NCI-H524 treated with DMSO at 0.1 percent for 48 hours (cell line): ENCODE data around the gene RYR2.
A peak's percentile ranks its signal among the peaks of the same experiment; 100 is the strongest.

Source experiments
- DNase-seq: peaks from one replicate; lab custom pipeline; 2025; lab: John Stamatoyannopoulos, UW

The RYR2 gene

GRCh38 chr1:237032029-237032428, 10.0 kb upstream of the RYR2 start:
- no peak for DNase-seq

DNA sequence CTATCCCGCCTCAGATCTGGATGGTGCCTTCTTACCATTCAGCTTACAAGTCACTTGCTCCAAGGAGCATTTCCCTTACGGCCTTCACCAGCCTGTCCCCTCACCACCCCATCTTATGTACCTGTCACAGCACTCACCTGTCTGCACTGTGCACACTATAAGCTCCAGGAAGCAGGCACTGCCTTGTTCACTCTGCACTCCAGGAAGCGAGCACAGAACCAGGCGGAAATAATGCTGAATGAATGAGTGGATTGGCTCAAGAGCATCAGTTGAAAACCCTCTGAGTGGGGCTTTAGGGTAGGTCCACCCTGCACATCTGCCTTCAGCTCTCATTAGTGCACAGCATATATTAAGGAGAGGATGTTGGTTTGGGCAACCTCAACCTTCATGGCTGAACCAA, 8.9 kb upstream of the RYR2 start:
- DNase-seq, result no peak

DNA sequence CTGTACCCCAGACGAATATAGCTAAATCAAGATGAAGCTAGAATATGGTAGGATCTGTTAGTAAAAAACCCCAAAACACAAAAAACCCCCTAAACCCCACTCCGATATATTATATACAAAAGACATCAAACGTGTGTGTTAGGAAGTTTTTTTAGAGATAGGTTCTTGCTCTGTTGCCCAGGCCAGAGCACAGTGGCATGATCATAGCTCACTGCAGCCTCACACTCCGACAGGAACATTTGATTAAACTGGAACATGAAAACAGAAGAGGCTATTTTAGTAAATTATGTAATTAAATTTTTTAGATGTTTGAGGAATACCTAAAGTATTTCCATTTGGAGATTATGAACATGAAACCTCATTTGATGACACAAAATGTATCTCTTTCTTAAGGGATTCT, 8.2 kb upstream of the RYR2 start:
- DNase-seq, result no peak

- no peak for DNase-seq
Observed at GRCh38 chr1:237035759-237036158, 6.2 kb upstream of the RYR2 start.

DNA sequence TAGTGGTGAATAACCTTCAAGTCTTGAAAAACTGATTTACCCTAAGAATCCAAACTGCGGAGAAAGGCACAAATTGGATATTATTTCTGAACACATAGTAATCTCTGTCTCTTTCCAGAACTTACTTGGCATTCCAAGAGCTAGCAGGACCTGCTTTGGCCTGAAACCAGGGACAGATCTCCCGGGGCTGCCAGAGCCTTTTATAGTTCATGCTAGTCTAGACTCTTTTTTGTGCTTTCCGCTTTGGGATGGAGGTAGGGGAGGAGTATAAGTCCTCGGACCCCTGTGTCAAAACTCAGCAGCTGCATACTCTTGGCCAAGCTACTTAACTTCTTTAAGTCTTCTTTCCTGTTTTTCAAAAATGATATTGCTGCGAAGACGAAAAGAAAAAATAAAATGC, 3.8 kb upstream of the RYR2 start:
- no peak for DNase-seq

DNA sequence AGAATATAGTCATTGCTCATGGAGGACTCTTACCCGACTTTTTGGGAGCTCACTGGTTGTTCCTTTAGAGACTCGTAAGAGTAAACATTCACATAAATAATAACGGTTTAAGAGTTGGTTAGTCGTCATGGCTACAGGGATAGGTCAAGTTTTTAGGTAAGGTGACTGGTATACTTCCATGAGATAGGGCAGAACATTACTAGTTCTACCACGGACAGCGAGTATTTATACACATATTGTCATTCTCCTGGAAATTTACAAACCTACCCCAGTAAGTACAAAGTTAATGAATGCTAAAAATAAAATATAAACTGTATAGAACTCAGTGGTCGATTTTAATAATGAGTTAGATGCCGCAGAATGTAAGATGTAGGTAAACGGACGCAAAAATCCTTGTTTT, 1.2 kb upstream of the RYR2 start:
- DNase-seq, result no peak

GRCh38 chr1:237041461-237041794, 556 bp upstream of the RYR2 start:
- no peak for DNase-seq

GRCh38 chr1:237042526-237042891, 525 bp downstream of the RYR2 start:
- DNase-seq, result no peak

GRCh38 chr1:237042892-237043576, 1.1 kb downstream of the RYR2 start:
- no peak for DNase-seq

- DNase-seq, result peak; percentile 35
Observed at GRCh38 chr1:237043846-237044636, 2.1 kb downstream of the RYR2 start.

DNA sequence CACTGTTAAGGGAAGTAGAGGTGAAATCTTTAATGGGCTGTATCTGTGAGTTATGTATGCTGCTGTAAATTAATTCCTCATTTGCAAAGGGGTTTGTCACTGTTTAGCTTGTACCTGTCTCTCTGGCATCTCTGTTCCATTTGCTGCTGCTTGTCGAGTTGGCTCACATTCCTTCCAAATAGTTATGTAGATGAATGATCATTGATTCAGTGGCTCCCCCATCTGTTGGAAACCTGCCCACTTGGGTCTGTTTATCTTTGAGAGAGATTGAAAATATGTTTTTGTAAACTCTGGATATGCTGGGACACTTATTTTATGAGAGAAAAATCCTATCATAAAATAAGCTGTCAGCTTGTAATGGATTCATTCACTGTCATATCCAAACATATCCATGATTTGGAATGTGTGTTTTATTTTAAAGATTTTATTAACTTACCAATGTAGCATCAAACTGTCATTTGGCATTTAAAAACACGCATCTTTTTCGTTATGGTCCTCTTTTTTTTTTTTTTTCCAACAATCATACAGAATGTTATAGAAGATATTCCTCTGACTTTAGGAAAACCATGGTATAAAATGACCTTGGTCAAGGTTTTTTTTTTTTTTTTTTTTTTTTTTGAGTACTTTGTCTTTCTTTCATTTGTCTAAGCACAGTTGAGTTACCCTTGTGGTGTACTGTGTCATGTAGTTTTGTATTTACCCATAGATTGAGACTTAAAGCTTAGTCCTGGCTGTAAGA, 3.5 kb downstream of the RYR2 start:
- no peak for DNase-seq

DNA sequence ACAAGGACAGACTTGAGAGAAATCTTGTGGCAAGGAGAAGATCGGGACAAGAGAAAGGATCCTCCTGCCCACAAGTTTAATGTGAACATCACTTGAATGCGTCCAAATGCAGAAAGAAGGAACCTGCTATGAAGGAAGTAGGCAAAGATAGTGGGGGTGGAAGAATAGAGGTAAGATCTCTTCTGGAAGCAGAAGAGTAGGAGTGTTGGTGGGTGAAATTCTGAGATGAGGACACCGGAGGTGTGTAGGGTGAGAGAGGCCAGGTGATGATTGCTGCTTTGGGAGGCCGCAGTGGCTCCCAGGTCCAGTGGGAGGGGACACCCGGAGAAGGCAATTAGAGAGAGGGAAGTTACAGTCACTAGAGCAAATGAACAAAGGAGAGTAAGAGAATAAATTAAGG, 6.8 kb downstream of the RYR2 start:
- no peak for DNase-seq

- DNase-seq, result no peak
Observed at GRCh38 chr1:237050185-237050584, 8.2 kb downstream of the RYR2 start.

- DNase-seq, result no peak
Observed at GRCh38 chr1:237050915-237051314, 8.9 kb downstream of the RYR2 start.

DNA sequence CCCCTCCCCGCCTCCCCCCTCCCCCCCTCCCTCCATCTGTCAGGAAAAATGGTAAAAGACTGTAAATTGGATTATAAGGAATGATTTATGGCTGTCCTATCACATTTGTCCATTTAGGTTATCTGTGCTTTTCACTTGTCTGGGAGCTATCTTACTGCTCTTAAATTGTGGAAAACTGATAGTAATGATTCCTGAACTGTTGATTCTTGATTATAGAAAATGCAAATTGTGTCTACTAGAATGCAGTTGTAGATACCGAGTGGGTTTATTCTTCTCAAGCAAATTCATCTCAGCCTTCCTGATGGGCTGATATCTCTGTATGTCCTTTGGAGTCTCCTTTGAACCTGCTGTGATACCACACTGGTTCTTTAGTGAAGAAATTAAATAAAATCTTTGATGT, 12.3 kb downstream of the RYR2 start:
- peak; percentile 5 for DNase-seq

GRCh38 chr1:237058470-237058869, 16.5 kb downstream of the RYR2 start:
- no peak for DNase-seq

DNA sequence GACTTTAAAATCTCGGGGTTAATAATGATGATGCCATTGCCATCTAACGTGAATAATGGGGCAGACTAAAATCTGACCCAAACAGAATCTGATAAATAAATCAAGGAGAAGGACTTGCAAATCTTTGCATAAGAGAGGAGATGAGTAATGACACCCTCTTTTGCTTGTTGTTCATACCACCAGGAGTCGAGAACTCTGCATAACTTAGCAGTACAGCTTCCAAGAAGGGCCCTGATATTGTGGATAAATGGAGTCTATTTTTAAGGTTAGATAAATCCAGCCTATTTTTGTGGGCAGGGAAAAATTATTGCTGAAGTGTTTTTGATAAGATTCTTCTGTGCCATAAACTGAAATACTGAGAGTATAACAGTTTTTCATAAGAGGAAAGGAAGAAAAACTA, 17.3 kb downstream of the RYR2 start:
- no peak for DNase-seq

DNA sequence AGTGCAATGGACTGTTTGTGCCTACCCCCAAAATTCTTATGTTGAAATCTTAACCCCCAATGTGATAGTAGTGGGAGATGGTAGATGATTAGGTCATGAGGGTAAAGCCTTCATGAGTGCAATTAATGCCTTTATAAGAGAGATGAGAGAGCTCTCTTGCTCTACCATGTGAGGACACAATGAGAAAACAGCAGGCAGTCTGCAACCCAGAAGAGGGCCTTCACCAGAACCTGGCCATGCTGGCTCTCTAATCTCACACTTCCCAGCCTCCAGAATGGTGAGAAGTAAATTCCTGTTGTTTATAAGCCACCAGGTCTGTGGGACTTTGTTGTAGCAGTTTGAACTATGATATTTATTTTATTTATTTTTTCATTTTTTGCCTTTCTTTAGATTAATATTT, 21.0 kb downstream of the RYR2 start:
- DNase-seq, result no peak

DNA sequence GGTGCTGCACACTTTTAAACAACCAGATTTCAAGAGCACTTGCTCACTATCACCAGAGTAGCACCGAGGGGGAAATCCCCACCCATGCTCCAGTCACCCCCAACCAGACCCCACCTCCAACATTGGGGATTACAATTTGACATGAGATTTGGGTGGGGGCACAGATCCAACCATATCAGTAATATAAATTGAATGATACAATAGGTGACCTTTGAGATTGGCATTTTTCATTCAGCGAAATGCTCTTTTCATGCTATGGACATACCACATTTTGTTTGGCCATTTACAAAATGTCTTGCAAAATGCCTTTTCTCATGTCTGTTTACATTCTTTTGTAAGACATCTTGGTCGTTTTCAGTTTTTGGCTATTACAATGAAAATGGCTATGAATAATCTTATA, 23.9 kb downstream of the RYR2 start:
- DNase-seq, result no peak

- no peak for DNase-seq
Observed at GRCh38 chr1:237070519-237070918, 28.5 kb downstream of the RYR2 start.

DNA sequence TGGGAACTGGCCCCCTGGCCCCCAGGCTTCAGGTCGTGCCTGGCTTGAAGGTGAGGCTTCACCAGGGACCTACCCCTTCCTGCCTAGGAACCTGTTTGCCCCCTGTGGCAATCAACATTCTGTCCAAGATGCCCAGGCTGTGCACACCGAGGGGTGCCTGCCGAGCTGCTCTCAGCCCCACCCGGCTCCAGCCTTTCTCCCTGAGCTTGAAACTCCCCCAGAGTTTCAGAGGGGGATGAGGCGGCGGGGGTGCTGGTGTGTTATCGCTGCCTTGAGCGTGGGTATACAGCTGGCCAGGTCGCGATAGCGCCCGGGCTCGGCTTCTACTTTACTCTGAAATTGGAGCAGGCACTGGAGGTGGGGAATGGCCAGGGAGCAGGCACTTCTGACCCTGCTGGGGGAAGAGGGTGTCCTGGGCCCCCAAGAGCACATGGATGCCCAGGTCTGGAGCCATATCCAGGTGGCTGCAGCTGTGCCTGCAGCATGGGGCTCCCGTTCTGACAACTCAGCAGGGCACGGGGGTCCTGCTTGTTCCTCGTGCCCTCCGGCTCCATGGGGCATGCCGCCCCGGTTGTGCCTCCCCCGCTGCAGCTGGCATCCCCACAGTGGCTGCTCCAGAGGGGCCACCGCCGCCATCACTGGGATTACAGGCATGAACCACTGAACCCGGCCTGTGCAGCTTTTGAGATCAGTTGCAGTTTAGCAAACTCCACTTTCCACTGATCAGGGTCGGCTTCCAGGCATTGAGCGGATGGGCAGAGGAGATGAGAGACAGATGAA, 29.8 kb downstream of the RYR2 start:
- DNase-seq, result no peak

- DNase-seq, result no peak
Observed at GRCh38 chr1:237074371-237075117, 32.6 kb downstream of the RYR2 start.
